ENCODE data around the gene LITAF.

DNA sequence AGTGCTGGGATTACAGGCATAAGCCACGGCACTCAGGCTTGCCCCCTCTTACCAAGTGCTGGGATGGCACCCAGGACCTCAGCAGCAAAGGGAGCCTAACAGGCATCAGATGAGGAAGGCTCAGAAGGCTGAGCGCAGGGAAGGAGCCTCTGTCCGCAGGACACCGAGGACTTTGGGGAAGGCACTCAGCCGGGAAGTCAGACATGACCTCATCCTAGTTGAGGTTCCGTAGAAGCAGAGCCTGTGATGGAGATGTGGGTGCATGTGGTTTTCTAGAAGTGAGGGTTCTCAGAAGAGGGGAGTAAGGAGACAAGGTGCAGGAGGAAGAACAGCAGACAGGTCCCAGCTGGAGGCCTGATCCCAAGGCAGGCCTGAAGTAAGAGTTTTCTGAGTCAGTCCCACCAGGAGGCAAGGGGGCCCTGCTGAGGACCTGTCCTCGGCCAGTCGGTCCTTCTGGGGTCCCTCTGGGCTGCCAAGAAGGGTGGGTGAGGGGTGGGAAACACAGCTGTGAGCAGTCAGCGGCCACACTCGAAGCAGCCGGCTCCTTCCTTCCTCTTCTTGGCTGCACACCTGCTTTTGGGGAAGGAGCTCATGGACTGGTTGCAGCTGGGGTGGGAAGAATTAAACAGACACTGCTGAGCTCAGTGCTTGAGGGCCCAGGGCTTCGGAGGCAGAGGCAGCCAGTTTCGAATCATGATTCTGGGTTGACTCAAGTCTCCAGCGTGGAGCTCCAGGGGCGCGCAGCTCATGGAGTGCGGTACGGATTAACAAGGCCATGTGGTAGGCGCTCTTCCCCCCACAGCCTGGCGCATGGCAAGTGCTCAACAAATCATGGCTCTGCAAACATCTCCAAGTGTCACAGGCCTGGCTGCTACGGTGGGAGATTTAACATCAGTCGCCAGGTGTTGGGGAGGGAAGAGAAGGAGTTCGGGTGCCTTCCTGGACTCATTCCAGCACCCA lies 42.6 kb upstream of the LITAF start:
- TF ChIP-seq, protein P1, sequence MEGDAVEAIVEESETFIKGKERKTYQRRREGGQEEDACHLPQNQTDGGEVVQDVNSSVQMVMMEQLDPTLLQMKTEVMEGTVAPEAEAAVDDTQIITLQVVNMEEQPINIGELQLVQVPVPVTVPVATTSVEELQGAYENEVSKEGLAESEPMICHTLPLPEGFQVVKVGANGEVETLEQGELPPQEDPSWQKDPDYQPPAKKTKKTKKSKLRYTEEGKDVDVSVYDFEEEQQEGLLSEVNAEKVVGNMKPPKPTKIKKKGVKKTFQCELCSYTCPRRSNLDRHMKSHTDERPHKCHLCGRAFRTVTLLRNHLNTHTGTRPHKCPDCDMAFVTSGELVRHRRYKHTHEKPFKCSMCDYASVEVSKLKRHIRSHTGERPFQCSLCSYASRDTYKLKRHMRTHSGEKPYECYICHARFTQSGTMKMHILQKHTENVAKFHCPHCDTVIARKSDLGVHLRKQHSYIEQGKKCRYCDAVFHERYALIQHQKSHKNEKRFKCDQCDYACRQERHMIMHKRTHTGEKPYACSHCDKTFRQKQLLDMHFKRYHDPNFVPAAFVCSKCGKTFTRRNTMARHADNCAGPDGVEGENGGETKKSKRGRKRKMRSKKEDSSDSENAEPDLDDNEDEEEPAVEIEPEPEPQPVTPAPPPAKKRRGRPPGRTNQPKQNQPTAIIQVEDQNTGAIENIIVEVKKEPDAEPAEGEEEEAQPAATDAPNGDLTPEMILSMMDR (optimal IDR thresholded peaks at IDR 0.05 in 1 of 3, IDR thresholded peaks at IDR 0.05 in 1 of 3, conservative IDR thresholded peaks at IDR 0.05 in 1 of 3; ENCODE audit: extremely low read depth in 1 of 3, insufficient read depth in 2 of 3, low read length in 3 of 3): no peak
- no peak for TF ChIP-seq EZH2 (IDR thresholded peaks at IDR 0.05; ENCODE audit: low read length)

Measured in keratinocyte (primary cell).